ENCODE results near the gene PRDM1.

The PRDM1 gene

DNA sequence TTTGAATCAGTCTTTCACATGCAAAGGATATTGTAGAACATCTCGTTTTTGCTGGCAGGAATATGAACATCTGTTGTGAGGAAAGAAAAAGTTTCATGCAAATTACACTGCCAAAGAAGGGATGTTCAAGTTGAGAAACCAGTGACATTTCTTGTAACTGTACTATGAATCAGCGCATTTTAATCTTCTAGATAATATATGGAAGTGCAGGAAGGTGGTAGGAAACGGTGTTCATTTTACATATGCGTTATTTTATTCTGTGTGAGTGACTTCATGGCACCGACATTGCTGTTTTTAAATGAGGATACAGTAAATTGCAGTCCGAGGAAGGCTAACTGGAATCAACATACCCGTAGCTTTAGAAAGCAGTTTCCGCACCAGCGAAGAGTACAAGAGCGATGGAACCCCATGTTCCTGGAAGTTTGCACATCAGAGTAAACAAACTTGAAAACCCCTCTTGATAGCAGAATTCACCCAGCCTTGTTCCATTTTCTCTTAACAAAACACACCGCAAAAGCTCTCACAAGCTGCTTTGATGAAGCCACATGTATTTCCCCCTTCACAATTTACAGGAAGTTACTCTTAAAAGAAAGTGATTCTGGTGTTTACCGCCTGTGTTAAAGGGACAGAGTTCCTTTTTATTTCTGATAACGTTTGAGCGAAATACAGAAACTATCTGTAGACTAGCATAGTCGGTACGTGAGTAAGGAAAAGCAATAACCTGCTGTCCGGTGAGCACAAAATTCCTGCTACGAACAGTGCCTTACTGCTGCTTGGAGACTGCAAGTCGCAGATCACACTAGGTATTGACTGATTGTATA lies 11.5 kb downstream of the PRDM1 start:
- DNase-seq (ENCODE audit: low spot score): peak; percentile 76

DNA sequence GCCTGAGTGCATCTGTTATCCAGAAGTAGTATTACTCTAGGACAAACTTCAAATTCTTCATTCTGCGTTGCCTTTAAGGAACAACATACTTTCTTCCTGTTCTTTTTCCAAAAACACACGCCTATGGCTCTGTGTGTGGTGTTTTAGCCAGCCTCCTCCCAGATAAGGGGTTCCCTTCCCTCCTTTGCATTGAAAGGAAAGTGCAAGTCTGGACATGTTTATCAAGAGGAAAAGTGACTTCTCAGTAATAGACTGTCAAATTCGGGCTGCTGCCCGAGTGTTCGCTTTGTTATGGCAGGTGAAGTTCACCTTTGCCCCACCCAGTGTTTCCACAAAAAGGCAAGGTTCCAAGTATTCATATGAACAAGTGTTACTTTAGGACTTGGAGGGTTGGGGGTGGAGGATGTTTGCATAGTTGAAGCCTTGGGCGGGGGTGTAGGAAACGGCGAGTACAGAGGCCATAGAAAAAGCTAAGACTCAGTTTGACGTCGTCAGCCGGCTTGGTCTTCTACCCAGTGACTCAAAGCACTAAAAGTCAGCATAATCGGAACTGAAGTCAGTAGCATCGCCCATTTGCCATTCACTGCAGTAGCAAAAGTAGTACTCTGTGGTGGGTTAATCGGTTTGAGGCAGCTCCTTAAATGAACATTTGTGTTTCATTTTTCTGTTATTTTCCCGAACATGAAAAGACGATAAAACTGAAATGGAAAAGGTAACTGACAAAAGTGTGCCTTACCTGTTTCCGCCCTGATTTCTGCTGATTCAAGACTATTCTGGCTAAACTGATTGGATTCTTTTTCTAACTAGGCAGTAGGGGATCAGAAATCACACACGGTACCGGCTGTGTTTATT lies 12.5 kb downstream of the PRDM1 start:
- DNase-seq (ENCODE audit: low spot score): no peak

DNA sequence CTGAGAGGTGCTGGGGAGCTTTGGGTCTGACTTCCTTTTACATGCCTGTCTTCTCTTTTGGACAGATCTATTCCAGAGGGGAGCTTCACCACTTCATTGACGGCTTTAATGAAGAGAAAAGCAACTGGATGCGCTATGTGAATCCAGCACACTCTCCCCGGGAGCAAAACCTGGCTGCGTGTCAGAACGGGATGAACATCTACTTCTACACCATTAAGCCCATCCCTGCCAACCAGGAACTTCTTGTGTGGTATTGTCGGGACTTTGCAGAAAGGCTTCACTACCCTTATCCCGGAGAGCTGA lies 13.1 kb downstream of the PRDM1 start:
- no peak for DNase-seq (ENCODE audit: low spot score)

DNA sequence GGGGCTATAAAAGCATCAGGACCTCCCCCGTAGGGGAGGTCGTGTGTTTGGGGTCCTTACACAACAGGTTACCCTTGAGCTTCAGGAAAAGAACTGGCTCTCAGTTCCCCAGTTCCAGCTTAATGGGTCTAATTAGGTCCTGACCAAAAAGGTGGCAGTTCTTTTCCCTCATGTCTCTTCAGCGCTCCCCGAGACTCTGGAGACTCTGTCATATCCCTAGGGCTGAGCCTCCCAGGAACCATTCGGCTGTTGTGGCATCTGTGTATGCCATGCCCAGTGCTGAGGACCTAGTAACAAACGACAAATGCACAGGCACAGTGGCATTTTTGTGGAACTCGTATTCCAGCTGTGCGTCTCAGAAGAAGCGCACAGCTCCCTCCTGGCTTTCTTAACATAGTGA lies 14.6 kb downstream of the PRDM1 start:
- no peak for DNase-seq (ENCODE audit: low spot score)

DNA sequence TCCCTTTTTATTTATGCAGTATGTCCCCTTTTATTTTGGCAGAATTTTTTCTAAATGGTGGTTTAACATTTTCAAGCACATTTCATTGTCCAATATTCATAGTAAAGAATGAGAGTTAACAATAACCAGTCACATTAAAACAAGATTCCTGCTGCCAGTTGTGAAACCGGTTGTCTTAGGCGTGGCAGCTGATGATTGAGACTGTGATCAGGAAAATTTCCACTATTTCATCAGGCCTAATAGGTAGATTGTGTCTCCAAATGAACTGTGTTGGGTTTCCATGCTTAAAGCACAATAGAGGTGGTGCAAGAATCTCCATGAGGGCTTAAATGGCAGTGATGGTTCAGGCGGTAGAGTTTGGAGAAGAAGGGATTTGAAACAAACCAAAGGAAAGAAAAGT lies 15.3 kb downstream of the PRDM1 start:
- DNase-seq (ENCODE audit: low spot score): no peak

DNA sequence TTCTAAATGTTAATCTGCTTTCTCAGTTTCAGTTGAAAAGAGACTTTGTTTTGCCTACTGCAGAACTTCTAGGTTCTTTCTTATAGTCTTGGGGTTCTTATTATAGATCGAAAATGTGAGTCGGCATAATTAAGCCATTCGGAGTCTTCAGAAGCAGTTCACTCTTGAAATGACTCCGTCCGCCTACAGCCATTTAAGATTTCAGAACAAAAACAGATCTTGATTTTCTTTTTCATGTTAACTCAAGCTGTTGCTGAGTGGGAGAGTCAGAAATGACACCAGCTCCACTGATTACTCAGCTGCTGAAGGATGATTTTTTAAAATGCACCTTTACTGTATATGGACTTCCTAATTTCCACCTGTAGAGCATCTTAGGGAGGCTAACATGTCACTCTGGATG lies 15.9 kb downstream of the PRDM1 start:
- DNase-seq (ENCODE audit: low spot score): no peak

DNA sequence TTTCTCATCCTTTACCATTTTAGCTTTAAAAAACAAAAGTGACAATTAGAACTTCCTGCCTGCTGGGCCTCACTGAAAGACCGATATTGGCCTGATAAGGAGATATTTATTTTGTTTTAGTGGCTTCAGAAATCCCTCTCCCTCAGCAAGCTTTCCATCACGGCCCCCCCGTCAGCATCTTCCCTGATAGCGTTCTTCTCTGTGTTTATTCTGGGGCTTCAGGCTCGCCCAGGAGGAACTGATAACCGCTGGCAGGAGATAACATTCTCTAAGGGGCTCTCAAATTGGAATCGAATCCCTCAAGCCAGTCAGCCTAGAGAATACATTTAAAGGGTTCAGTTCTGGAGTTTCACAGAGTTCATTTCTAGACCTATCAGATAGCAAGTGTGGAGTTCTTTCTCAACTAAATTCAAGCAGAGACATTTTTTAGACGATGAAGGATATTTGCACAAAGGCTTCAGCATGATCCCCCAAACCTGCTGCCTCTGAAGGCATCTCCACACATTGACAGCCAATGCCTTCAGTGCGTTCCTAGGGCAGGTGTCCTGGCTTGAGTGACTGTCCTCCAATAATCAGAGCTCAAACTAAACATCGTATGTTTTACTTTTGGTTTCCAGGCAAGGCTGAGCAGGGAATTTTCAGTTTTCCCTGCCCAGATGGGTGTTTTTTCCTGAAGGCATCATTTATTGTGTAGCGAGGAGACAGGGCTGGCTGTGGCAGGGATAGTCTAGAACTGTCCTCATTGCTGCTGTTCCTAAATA lies 17.0 kb downstream of the PRDM1 start:
- no peak for DNase-seq (ENCODE audit: low spot score)

DNA sequence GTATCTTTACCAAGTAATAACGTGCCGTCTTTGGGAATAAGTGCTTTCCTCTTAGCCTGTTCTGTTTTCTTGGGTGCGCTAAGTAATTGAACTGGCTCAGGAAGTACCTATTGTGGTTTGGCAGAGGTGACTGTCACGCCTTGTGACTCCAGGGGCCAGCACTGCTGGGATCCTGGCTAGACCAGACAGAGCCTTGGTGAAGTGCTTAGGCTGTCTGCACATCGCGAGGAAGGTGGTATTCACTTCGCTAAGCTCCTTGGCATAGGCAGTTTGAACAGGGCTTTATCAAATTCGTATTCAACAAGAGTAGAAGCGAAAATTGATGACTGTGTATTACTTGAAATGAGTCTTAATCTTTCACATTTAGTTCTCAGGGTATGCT lies 17.6 kb downstream of the PRDM1 start:
- no peak for DNase-seq (ENCODE audit: low spot score)

DNA sequence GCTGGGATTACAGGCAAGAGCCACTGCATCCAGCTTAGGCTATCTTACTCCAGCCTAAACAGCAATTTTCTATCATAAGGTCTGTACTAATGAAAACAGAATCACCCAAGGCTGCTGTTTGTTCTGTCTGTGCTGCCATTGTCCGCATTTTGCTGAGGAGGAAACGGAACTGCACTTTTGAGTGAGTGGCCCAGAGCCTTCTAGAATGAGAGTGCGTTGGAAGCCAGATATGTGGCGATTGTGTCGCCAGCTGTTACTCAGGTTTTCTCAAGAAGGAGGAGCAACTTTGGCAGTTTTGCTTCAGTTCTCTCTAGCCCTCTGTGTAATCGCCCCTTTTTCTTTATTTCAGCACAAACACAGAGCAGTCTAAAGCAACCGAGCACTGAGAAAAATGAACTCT lies 18.3 kb downstream of the PRDM1 start:
- DNase-seq (ENCODE audit: low spot score): no peak

DNA sequence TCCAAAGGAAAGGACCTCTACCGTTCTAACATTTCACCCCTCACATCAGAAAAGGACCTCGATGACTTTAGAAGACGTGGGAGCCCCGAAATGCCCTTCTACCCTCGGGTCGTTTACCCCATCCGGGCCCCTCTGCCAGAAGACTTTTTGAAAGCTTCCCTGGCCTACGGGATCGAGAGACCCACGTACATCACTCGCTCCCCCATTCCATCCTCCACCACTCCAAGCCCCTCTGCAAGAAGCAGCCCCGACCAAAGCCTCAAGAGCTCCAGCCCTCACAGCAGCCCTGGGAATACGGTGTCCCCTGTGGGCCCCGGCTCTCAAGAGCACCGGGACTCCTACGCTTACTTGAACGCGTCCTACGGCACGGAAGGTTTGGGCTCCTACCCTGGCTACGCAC lies 18.8 kb downstream of the PRDM1 start:
- DNase-seq (ENCODE audit: low spot score): no peak

DNA sequence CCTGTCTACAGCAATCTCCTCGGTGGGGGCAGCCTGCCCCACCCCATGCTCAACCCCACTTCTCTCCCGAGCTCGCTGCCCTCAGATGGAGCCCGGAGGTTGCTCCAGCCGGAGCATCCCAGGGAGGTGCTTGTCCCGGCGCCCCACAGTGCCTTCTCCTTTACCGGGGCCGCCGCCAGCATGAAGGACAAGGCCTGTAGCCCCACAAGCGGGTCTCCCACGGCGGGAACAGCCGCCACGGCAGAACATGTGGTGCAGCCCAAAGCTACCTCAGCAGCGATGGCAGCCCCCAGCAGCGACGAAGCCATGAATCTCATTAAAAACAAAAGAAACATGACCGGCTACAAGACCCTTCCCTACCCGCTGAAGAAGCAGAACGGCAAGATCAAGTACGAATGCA lies 19.4 kb downstream of the PRDM1 start:
- DNase-seq (ENCODE audit: low spot score): no peak

DNA sequence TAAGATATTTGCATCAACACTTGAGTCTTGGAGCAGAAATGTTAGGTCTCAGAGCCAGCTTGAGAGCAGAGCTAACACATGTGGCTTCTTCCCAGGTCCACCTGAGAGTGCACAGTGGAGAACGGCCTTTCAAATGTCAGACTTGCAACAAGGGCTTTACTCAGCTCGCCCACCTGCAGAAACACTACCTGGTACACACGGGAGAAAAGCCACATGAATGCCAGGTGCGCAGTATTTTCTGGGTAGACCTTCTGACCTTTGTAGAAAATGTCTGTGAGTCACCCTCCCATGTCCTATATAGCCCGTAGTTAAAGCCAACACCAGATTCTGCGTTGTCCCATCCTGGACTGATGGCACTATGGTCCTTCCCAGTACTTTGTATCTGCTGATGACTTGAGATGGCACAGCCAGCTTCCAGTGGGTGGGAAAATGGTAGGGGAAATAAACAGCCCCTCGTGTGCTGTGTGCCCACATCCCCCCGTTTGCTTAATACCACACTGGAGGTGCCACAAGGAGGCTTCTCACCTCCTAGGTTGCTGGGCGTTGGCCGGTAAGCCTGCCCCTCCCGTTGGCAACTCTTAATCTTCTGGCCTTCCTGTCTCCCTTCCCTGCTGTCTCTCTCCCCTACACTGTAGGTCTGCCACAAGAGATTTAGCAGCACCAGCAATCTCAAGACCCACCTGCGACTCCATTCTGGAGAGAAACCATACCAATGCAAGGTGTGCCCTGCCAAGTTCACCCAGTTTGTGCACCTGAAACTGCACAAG lies 20.3 kb downstream of the PRDM1 start:
- DNase-seq (ENCODE audit: low spot score): no peak

DNA sequence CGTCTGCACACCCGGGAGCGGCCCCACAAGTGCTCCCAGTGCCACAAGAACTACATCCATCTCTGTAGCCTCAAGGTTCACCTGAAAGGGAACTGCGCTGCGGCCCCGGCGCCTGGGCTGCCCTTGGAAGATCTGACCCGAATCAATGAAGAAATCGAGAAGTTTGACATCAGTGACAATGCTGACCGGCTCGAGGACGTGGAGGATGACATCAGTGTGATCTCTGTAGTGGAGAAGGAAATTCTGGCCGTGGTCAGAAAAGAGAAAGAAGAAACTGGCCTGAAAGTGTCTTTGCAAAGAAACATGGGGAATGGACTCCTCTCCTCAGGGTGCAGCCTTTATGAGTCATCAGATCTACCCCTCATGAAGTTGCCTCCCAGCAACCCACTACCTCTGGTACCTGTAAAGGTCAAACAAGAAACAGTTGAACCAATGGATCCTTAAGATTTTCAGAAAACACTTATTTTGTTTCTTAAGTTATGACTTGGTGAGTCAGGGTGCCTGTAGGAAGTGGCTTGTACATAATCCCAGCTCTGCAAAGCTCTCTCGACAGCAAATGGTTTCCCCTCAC lies 21.0 kb downstream of the PRDM1 start:
- DNase-seq (ENCODE audit: low spot score): no peak

DNA sequence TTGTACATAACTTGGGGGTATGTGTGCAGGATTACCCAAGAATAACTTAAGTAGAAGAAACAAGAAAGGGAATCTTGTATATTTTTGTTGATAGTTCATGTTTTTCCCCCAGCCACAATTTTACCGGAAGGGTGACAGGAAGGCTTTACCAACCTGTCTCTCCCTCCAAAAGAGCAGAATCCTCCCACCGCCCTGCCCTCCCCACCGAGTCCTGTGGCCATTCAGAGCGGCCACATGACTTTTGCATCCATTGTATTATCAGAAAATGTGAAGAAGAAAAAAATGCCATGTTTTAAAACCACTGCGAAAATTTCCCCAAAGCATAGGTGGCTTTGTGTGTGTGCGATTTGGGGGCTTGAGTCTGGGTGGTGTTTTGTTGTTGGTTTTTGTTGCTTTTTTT lies 22.0 kb downstream of the PRDM1 start:
- no peak for DNase-seq (ENCODE audit: low spot score)

DNA sequence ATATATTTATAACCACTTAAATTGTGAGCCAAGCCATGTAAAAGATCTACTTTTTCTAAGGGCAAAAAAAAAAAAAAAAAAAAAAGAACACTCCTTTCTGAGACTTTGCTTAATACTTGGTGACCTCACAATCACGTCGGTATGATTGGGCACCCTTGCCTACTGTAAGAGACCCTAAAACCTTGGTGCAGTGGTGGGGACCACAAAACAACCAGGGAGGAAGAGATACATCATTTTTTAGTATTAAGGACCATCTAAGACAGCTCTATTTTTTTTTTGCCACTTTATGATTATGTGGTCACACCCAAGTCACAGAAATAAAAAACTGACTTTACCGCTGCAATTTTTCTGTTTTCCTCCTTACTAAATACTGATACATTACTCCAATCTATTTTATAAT lies 22.9 kb downstream of the PRDM1 start:
- no peak for DNase-seq (ENCODE audit: low spot score)

DNA sequence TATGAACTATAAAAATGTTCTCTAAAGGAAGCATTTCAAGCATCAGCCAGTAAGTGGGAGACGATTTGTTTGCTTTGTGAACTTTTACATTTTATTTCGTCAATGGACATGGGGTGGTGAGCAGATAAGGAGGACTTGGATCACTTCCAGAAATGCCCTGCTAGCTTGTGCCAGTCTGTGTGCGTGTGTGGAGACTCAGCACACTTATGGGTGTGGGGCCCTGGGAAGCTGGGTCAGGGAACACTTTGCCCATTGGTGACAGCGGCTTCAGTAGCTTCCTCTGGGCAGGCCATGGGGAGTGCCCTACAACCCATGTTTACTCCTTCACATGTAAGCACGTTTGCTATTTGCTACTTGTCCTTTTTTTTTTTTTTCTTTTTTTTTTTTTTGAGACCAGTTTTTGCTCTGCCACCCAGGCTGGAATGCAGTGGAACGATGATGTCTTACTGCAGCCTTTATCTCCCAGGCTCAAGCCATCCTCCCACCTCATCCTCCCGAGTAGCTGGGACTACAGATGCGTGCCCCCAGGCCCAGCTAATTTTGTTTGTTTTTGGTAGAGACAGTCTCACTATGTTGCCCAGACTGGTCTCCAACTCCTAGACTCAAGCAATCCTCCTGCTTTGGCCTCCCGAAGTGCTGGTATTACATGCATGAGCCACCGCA lies 24.2 kb downstream of the PRDM1 start:
- no peak for DNase-seq (ENCODE audit: low spot score)

DNA sequence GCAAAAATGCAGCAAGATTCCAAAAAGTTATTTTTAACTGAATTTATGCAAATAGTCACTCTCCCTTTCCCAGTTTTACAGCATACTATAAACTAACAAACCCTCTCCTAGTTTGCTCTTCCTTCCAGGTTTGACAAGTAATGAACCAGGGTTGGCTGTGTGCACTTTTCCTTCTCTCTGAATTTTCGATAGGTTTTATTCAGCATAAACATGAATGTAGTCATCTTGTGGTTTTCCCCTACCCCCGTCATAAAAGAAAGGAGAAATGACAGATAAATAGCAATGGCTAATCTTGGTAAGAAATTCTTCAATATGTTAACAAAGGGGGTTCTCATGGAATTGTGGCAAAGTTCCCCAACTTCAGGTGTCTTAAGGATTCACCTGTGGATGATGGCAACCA lies 26.3 kb downstream of the PRDM1 start:
- DNase-seq (ENCODE audit: low spot score): no peak

DNA sequence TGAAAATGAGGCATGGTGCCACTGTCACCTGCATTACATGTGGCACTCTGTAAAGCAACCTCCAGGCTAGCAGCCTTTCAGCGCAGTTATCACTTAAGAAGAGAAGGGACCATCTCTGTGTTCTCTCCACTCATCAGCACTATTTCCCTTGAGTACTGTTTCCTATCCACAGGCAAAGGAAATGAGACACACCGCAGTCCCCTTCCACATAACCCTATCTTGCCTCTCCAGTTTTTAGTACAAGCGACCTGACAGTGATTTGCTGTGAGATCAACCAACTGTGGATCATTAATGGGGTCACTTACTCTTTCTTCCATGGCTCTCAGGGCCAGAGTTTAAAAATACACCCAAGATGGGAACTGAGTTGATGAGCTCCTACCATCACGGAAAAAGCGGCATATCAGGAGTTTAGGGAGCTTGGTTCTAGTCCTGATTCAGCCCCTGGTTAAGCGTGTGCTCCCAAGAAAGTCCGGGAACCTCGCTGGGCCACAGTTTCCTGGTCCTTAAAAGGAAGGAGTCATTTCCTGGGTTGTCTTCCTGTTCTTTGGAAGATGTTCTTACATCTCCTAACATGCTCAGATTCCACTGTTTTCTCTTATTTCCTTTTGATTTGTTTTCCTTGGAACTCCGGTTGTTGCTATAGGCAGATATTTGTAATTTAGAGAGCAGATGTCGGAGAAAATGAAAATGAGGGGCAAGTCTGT lies 27.3 kb downstream of the PRDM1 start:
- DNase-seq (ENCODE audit: low spot score): no peak

DNA sequence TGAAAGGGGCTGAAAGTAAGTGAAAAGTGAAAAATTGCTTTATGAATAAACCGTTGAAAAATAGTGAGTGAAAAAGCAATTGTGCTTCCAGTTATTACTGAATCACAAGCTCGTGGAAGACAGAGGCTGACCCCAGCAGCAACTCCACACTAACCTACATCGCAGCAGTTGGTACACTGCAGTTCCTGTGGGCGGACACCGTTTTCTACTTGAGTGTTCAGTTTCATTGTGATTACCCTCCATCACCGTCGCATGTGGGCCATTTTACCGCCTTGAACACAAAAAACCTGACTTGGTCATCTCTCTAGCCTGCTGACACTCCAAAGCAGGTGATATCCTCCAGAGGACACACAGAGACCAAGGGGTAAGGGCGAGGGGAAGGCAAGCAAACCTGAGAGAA lies 28.4 kb downstream of the PRDM1 start:
- no peak for DNase-seq (ENCODE audit: low spot score)

DNA sequence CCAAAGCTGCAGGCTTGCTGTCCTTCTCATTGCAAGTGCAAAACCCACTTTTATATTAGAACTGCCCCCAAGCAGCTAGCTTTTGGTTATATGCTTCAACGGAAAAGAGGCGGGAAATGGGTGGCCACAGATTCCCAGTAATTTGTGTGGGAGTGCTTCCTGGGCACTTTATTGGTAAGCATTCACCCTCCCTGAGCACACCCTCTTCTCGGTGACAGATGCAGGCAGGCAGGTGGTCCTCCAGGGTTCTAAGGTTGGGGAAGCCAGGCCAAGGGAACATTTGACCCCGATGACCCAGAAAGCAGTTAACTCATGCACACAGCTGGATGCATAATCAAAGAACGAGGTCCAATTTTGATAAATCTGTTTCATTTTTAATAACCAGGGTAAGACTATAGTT lies 29.1 kb downstream of the PRDM1 start:
- no peak for DNase-seq (ENCODE audit: low spot score)
